ES-I3 (cell line): ENCODE results near the gene SDK1.

Experiments
- H3K36me3 ChIP-seq: 2 replicates; pipeline ENCODE4 v1.6.1; 2013; ENCODE audit warnings: mild to moderate bottlenecking, low read length, control low read depth, moderate library complexity; ENCODE audit not compliant: insufficient read depth
- H3K4me1 ChIP-seq: 2 replicates; pipeline ENCODE4 v1.6.1; 2013; ENCODE audit warnings: mild to moderate bottlenecking, control low read depth, low read length; ENCODE audit not compliant: insufficient read depth
- H3K9ac ChIP-seq: 2 replicates; pipeline ENCODE4 v1.6.1; 2013; ENCODE audit warnings: low read depth, mild to moderate bottlenecking, low read length, moderate library complexity
- H3K9me3 ChIP-seq: 2 replicates; pipeline ENCODE4 v1.6.1; 2013; ENCODE audit warnings: mild to moderate bottlenecking, low read length, moderate library complexity; ENCODE audit not compliant: control insufficient read depth, insufficient read depth

SDK1 gene

DNA sequence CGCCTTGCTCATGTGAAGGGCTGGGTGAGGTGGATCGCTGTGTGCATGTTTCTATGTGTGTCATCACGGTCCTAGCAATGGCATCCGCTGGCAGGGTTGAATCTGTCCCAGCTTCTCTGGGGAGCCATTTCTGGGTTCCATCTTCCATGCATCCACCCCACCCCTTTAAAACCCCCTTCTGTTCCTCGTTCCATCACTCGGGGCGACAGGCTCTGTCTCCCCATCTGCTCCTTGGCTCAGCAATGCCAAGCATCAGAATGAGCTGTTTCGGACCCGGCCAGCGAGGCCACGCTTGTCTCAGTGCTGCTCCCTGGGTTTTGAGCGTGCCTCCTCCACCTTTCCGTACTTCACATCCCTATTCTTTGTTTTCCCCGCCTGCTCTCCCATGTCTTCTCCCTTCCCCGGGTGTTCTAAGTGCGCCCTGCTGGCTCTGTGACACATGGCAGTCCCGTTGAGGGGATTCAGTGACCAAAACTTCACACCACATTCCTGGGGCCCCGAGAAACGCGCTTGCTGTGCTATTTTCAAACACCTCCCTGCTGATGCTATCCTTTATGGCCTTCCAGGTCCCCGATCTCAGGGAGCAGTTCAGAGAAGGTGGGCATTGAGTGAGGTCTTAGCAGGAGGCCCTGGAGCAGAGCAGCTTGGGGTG lies 827.0 kb downstream of the SDK1 start:
- H3K4me1 ChIP-seq: no peaks in the 10 kb centered on the region
- no peaks in the 10 kb centered on the region for H3K9me3 ChIP-seq
- no peak overlapping the region for H3K9ac ChIP-seq
- no peaks in the 10 kb centered on the region for H3K36me3 ChIP-seq

DNA sequence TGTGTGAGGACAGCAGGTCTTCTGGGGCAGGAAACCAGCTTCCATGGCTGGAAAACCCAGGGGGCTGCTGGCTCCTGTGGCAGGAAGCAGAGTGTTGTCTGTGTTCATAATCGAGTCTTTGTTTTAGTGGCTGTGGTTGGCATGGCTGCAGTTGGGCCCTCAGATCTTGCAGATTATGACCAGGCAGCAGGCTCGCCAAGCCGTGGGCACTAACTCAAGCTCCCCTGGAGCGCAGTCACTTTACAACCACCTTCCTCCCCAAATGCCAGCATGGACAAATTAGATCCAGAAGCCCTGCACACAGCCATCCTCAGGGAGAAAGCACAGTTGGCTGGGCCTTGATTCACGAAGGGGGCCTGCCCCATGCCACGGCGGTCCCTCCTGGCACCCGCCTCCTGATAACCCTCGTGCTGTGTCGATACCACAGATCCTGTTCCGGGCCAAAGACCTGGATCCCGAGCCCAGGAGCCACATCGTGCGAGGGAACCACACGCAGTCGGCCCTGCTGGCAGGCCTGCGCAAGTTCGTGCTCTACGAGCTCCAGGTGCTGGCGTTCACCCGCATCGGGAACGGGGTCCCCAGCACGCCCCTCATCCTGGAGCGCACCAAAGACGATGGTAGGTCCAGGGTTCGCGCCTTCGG lies 828.5 kb downstream of the SDK1 start:
- Histone ChIP-seq H3K4me1 (no peaks in the 10 kb centered on the region; the same call in 1 of the 2 replicates), H3K36me3 (no peaks in the 10 kb centered on the region), H3K9ac (no peak overlapping the region), H3K9me3 (no peaks in the 10 kb centered on the region)

DNA sequence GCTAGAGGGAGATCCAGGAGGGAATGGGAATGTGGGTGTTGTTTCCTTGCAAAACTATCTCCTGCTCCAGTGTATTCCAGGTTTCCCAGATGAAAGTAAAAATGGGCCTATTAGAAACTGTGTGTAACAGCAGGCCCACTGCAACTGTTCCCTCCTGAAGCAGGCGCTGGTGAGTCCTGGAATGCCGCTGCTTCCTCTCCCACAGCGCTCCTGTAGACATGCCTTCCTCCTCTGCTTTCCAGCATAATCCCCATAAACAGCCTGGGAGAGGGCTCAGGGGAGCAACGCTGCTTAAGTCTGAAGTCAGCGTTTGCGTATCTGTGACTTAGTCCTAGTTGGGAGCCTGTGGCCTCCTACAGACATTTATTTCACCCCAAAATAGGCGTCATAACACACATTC lies 830.0 kb downstream of the SDK1 start:
- no peak overlapping the region for H3K9ac ChIP-seq

DNA sequence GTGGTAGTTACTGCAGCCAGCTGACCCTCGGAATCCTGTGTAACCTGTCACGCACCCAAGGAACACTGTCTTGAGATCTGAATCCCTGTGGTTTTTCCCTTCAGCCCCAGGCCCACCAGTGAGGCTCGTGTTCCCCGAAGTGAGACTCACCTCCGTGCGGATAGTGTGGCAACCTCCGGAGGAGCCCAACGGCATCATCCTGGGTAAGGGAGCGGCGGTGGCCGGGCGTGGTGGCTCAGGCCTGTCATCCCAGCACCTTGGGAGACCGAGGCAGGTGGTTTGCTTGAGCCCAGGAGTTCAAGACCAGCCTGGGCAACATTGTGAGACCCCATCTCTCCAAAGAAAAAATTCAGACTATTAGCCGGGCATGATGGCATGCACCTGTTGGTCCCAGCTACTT lies 831.2 kb downstream of the SDK1 start:
- H3K4me1 ChIP-seq: peaks cover 11% of the 10 kb centered on the region; the same call in 1 of the 2 replicates
- H3K9me3 ChIP-seq: no peaks in the 10 kb centered on the region
- no peaks in the 10 kb centered on the region for H3K36me3 ChIP-seq
- no peak overlapping the region for H3K9ac ChIP-seq

More for the DNA sequence above, 830.0 kb downstream of the SDK1 start:
- H3K4me1 ChIP-seq: peaks cover 7% of the 10 kb centered on the region; the same call in 1 of the 2 replicates
- no peaks in the 10 kb centered on the region for H3K36me3 ChIP-seq
- H3K9me3 ChIP-seq: no peaks in the 10 kb centered on the region

DNA sequence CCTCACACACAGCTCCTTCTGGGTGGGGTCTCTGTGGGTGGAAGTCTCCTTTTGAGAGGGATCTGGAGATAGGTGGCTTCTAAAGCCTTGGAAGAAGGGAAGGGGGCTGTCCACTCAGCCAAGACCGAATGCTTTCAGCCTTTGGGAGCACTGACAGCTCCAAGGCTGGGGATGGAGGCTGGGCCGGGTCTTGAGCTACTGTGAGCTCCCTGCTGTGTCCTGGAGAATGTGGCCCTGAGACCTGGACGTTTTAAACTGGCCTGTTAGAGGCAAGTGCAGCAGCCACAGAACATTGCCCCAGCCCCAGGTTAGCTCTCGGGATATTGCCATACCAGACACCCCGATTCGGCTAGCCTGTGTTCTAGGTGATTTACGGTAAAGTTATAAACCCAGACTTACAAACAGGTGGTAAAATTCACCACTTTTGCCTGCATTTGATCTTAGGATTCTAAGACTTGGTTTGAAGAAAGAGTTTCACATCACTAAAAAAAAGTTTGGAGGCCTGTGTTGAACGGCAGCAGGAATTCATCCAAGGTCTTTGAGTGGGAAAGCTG lies 832.5 kb downstream of the SDK1 start:
- H3K4me1 ChIP-seq: peaks cover 11% of the 10 kb centered on the region; the same call in 1 of the 2 replicates
- no peaks in the 10 kb centered on the region for H3K36me3 ChIP-seq
- no peaks in the 10 kb centered on the region for H3K9me3 ChIP-seq
- H3K9ac ChIP-seq: no peak overlapping the region

GRCh38 chr7:4134204-4134603 lies 833.2 kb downstream of the SDK1 start:
- Histone ChIP-seq H3K9me3 (no peaks in the 10 kb centered on the region), H3K4me1 (peaks cover 11% of the 10 kb centered on the region; the same call in 1 of the 2 replicates), H3K9ac (no peak overlapping the region), H3K36me3 (no peaks in the 10 kb centered on the region)

DNA sequence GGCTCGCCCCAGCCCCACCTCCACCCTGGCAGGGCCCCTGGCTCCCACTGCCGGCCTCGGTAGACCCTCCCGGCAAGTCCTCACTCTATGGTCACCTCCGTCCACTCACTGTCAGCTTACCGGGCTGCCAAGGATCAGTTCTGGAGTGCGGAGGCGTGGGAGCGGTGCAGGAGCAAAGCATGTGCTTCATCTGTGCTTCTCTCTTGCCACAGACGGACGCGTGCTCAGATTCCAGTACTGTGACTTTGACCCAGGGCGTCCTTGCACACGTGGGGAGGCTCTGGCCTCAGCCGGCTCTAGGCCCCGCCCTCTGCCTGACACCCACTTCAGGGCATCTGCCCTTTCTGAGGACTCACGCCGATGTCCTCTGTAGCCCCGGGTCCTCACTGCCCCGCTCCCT lies 833.6 kb downstream of the SDK1 start:
- peaks cover 11% of the 10 kb centered on the region; the same call in 1 of the 2 replicates for H3K4me1 ChIP-seq
- H3K9ac ChIP-seq: no peak overlapping the region
- H3K36me3 ChIP-seq: no peaks in the 10 kb centered on the region
- no peaks in the 10 kb centered on the region for H3K9me3 ChIP-seq

DNA sequence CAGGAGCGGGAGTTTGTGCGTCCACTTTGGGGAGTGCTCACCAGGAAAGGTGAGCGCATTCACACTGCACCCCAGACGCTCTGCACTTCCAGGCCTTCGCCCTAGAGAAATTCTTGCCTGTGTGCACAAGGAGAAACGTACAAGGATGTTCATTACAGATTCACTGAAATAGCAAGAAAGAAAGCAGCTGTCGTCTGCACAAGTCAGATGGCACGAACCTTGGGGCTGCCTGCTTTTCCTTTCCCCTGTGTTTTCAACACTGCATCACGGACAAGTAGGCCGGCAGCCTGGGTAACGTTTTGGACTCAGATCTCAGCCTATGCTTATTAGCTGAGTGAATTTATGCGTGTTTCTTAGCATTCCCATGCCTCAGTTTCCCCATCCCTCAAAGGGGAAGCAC lies 834.2 kb downstream of the SDK1 start:
- Histone ChIP-seq H3K9me3 (no peaks in the 10 kb centered on the region), H3K4me1 (peaks cover 11% of the 10 kb centered on the region; the same call in 1 of the 2 replicates)

DNA sequence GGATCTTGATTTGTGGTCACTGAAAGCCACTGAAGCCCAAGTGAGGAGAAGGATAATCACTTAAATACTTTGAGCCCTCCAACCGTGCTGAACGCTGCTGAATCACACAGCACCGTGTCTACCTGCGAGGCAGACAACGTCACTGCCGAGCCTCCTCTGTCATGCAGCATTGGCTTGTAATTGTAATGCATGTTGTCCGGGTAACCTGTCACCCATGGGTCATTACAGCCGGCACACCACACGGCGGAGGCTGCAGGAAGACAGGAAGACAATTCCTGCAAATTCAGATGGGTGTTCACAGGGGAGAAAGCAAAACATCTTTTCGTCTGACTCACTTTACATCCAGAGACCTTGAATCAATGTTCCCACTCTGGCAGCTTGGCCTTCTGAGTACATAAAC lies 835.0 kb downstream of the SDK1 start:
- H3K36me3 ChIP-seq: no peaks in the 10 kb centered on the region
- H3K4me1 ChIP-seq: peaks cover 11% of the 10 kb centered on the region; the same call in 1 of the 2 replicates
- no peak overlapping the region for H3K9ac ChIP-seq
- H3K9me3 ChIP-seq: no peaks in the 10 kb centered on the region

More for the DNA sequence above, 834.2 kb downstream of the SDK1 start:
- Histone ChIP-seq H3K9ac (no peak overlapping the region), H3K36me3 (no peaks in the 10 kb centered on the region)

GRCh38 chr7:4136501-4137110 lies 835.6 kb downstream of the SDK1 start:
- H3K9ac ChIP-seq: no peak overlapping the region
- peaks cover 11% of the 10 kb centered on the region; the same call in 1 of the 2 replicates for H3K4me1 ChIP-seq
- no peaks in the 10 kb centered on the region for H3K9me3 ChIP-seq
- H3K36me3 ChIP-seq: no peaks in the 10 kb centered on the region

DNA sequence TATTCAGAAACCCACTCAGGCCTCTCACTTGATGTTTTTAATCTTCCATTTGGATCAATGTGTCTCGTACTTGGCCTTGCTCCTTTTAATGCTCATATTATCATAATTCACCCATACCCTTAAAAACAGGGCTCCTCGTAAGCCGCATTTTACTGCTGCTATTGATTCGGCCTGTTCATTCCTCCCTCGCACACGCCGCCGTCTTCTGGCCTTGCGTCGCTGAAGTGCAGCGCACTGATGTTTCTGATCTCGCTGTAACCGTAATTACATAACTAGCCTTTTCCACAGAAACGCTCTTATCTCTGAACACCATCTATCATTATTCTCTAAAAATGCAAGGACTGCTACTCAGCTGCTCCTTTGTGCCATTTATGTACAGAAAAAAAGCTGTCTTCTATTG lies 836.5 kb downstream of the SDK1 start:
- Histone ChIP-seq H3K9me3 (no peaks in the 10 kb centered on the region), H3K36me3 (no peaks in the 10 kb centered on the region), H3K4me1 (peaks cover 11% of the 10 kb centered on the region; the same call in 1 of the 2 replicates), H3K9ac (no peak overlapping the region)

- no peaks in the 10 kb centered on the region for H3K36me3 ChIP-seq
- no peak overlapping the region for H3K9ac ChIP-seq
- H3K9me3 ChIP-seq: no peaks in the 10 kb centered on the region
- peaks cover 11% of the 10 kb centered on the region; the same call in 1 of the 2 replicates for H3K4me1 ChIP-seq
Observed at GRCh38 chr7:4138866-4139265, 837.8 kb downstream of the SDK1 start.

GRCh38 chr7:4139656-4140625 lies 838.9 kb downstream of the SDK1 start:
- Histone ChIP-seq H3K9ac (no peak overlapping the region), H3K36me3 (no peaks in the 10 kb centered on the region), H3K4me1 (peaks cover 11% of the 10 kb centered on the region), H3K9me3 (no peaks in the 10 kb centered on the region)

- H3K36me3 ChIP-seq: no peaks in the 10 kb centered on the region
- H3K9me3 ChIP-seq: no peaks in the 10 kb centered on the region
- H3K4me1 ChIP-seq: peaks cover 5% of the 10 kb centered on the region
- no peak overlapping the region for H3K9ac ChIP-seq
Observed at GRCh38 chr7:4140933-4141332, 839.9 kb downstream of the SDK1 start.
